Loucy (cell line): ENCODE results near the gene TMIGD1.

Experiments
- CTCF ChIP-seq: fragments of 200-600 bp; sonication (generic); conservative IDR thresholded peaks from 2 replicates; pipeline ENCODE4 v1.5.1; 2014; ENCODE audit warnings: mild to moderate bottlenecking, antibody characterized with exemption, low read length
- EZH2phosphoT487 ChIP-seq: fragments of 200-600 bp; IDR thresholded peaks from 2 replicates; pipeline ENCODE4 v1.6.1; 2018; ENCODE audit warnings: antibody characterized with exemption, mild to moderate bottlenecking, moderate library complexity, borderline replicate concordance

GRCh38 chr17:30332057-30332542 lies 1.8 kb downstream of the TMIGD1 start:
- no peak for TF ChIP-seq CTCF
- TF ChIP-seq EZH2phosphoT487 = no peak
